ENCODE data around the gene MCTP2. TPM values are rescaled to one million over a fixed set of nuclear protein-coding genes. Genes with fewer than 3 reads are reported as not detected.

MCTP2 gene
- total RNA-seq, 1 experiment from 2014 or later, result 7.4 TPM

DNA sequence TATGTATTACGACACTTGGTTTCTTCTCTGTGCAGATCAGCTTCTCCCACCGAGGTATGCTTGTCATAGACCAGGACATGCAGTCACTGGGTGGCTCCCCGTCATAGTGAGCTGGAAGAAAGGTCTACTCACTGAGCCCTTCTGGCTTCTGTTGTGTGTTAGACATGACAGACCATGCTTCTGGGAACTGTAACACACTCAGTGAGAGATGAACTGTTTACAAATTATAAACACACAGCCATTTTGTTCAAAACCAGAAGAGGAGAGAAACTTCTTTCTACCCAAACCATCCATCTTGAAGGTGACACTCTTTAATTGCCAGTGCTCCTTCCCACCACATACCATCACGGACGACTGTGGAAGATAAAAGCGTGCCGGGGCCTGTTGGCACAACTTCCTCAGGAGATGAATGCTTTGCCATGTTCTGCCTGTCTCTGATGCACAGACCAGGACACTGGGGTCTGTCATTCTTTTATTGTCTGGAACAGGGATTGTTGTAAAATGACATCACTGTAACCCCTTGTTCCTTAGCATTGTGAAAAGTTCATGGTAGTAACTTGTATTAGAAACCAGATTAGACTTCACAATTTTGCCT lies 214.3 kb downstream of the MCTP2 start (continued):
- TF ChIP-seq, protein P1, sequence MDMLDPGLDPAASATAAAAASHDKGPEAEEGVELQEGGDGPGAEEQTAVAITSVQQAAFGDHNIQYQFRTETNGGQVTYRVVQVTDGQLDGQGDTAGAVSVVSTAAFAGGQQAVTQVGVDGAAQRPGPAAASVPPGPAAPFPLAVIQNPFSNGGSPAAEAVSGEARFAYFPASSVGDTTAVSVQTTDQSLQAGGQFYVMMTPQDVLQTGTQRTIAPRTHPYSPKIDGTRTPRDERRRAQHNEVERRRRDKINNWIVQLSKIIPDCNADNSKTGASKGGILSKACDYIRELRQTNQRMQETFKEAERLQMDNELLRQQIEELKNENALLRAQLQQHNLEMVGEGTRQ (CRISPR knock-in tag; IDR thresholded peaks at IDR 0.05), result no peak
- TF ChIP-seq RORB (CRISPR knock-in tag; IDR thresholded peaks at IDR 0.05) (no peak), ELF4 (CRISPR knock-in tag; IDR thresholded peaks at IDR 0.05; ENCODE audit: low read depth) (no peak), ZNF263 (CRISPR knock-in tag; IDR thresholded peaks at IDR 0.05; ENCODE audit: low read depth) (no peak), NFYB (CRISPR knock-in tag; conservative IDR thresholded peaks at IDR 0.05; ENCODE audit: low read depth) (no peak)

DNA sequence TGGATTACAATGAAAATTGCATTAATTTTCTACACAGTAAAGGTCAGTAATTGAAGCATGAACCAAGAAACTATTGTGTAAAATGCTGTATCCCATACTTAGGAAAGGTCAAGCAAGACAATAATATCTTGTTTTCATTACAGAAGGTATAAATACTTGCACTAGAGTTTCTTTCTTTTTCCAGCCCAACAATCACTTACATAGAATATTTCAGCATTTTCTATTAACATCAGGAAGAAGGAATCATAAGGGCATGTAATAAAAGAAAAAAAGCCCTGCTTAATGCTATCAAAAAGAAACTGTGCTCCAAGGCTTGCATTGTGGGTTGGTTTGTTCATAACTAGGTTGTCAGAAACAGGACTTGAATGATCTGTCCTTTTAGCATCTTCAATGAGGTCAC lies 215.1 kb downstream of the MCTP2 start:
- CTCF ChIA-PET, result no interaction called here
- no peaks in the 10 kb centered on the region for H3K9me3 Mint-ChIP-seq
- DNase-seq (ENCODE audit: low spot score), result no peak
- peaks cover 15% of the 10 kb centered on the region for H3K4me1 Mint-ChIP-seq
- ATAC-seq, result no peak
- POLR2A ChIA-PET, result no interaction called here
- H3K27ac Mint-ChIP-seq, result no peak overlapping the region
- no peak overlapping the region for H3K4me3 Mint-ChIP-seq
- H3K27me3 Mint-ChIP-seq (ENCODE audit: low read depth), result no peaks in the 10 kb centered on the region
- TF ChIP-seq GABPB1 (CRISPR knock-in tag; IDR thresholded peaks at IDR 0.05), result no peak
- no peak for TF ChIP-seq ZNF138 (CRISPR knock-in tag; conservative IDR thresholded peaks at IDR 0.05)
- TF ChIP-seq, protein P2, sequence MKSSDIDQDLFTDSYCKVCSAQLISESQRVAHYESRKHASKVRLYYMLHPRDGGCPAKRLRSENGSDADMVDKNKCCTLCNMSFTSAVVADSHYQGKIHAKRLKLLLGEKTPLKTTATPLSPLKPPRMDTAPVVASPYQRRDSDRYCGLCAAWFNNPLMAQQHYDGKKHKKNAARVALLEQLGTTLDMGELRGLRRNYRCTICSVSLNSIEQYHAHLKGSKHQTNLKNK (CRISPR knock-in tag; IDR thresholded peaks at IDR 0.05), result no peak
- TF ChIP-seq GTF2I (CRISPR knock-in tag; conservative IDR thresholded peaks at IDR 0.05), result no peak
- no peak for TF ChIP-seq ZNF121 (CRISPR knock-in tag; IDR thresholded peaks at IDR 0.05)
- TF ChIP-seq NFATC4 (CRISPR knock-in tag; IDR thresholded peaks at IDR 0.05), result no peak
- no peak for TF ChIP-seq CREM (CRISPR knock-in tag; IDR thresholded peaks at IDR 0.05)
- no peak for TF ChIP-seq ZNF263 (CRISPR knock-in tag; IDR thresholded peaks at IDR 0.05; ENCODE audit: low read depth)
- no peak for TF ChIP-seq TEAD1 (CRISPR knock-in tag; IDR thresholded peaks at IDR 0.05)
- TF ChIP-seq NFYB (CRISPR knock-in tag; conservative IDR thresholded peaks at IDR 0.05; ENCODE audit: low read depth), result no peak
- no peak for TF ChIP-seq SMAD3 (CRISPR knock-in tag; IDR thresholded peaks at IDR 0.05; ENCODE audit: borderline replicate concordance)
- TF ChIP-seq, protein P3, sequence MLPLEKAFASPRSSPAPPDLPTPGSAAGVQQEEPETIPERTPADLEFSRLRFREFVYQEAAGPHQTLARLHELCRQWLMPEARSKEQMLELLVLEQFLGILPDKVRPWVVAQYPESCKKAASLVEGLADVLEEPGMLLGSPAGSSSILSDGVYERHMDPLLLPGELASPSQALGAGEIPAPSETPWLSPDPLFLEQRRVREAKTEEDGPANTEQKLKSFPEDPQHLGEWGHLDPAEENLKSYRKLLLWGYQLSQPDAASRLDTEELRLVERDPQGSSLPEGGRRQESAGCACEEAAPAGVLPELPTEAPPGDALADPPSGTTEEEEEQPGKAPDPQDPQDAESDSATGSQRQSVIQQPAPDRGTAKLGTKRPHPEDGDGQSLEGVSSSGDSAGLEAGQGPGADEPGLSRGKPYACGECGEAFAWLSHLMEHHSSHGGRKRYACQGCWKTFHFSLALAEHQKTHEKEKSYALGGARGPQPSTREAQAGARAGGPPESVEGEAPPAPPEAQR (CRISPR knock-in tag; IDR thresholded peaks at IDR 0.05), result no peak
- TF ChIP-seq NR1H2 (CRISPR knock-in tag; IDR thresholded peaks at IDR 0.05), result no peak
- TF ChIP-seq SP1 (CRISPR knock-in tag; conservative IDR thresholded peaks at IDR 0.05), result no peak
- TF ChIP-seq, protein P1 (CRISPR knock-in tag; IDR thresholded peaks at IDR 0.05), result no peak
- TF ChIP-seq, protein P4, sequence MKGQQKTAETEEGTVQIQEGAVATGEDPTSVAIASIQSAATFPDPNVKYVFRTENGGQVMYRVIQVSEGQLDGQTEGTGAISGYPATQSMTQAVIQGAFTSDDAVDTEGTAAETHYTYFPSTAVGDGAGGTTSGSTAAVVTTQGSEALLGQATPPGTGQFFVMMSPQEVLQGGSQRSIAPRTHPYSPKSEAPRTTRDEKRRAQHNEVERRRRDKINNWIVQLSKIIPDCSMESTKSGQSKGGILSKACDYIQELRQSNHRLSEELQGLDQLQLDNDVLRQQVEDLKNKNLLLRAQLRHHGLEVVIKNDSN (CRISPR knock-in tag; IDR thresholded peaks at IDR 0.05), result no peak
- no peak for TF ChIP-seq KAT7 (CRISPR knock-in tag; IDR thresholded peaks at IDR 0.05; ENCODE audit: borderline replicate concordance)
- TF ChIP-seq OVOL2 (CRISPR knock-in tag; IDR thresholded peaks at IDR 0.05; ENCODE audit: borderline replicate concordance), result no peak
- TF ChIP-seq, protein P5, sequence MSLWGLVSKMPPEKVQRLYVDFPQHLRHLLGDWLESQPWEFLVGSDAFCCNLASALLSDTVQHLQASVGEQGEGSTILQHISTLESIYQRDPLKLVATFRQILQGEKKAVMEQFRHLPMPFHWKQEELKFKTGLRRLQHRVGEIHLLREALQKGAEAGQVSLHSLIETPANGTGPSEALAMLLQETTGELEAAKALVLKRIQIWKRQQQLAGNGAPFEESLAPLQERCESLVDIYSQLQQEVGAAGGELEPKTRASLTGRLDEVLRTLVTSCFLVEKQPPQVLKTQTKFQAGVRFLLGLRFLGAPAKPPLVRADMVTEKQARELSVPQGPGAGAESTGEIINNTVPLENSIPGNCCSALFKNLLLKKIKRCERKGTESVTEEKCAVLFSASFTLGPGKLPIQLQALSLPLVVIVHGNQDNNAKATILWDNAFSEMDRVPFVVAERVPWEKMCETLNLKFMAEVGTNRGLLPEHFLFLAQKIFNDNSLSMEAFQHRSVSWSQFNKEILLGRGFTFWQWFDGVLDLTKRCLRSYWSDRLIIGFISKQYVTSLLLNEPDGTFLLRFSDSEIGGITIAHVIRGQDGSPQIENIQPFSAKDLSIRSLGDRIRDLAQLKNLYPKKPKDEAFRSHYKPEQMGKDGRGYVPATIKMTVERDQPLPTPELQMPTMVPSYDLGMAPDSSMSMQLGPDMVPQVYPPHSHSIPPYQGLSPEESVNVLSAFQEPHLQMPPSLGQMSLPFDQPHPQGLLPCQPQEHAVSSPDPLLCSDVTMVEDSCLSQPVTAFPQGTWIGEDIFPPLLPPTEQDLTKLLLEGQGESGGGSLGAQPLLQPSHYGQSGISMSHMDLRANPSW (CRISPR knock-in tag; conservative IDR thresholded peaks at IDR 0.05; ENCODE audit: low read depth), result no peak
- no peaks in the 10 kb centered on the region for H3K36me3 Mint-ChIP-seq

All from WTC11 (cell line).